Upper lobe of left lung (tissue), 4 donors: ENCODE measurements around the gene CYP24A1.

Experiments
- CTCF ChIP-seq, 6 experiments: fragments of 450-650 bp in 4 of 6; fragments of 200-600 bp in 2 of 6; sonication (generic) in 2 of 6; IDR thresholded peaks; one replicate each; pipeline ENCODE4 v1.5.1; 2016 to 2019; ENCODE audit warnings: antibody characterized with exemption in 6 of 6
- EP300 ChIP-seq, 4 donors: sonication (generic); formaldehyde crosslinking; IDR thresholded peaks; one replicate each; pipeline ENCODE4 v1.5.1; 2017; ENCODE audit warnings: antibody characterized with exemption in 4 of 4, control low read depth in 2 of 4
- POLR2A ChIP-seq, 4 donors: fragments of 450-650 bp; IDR thresholded peaks; one replicate each; pipeline ENCODE4 v1.5.1; 2016 to 2017; ENCODE audit warnings: antibody characterized with exemption in 4 of 4, mild to moderate bottlenecking in 2 of 4
- POLR2AphosphoS5 ChIP-seq, 2 donors: sonication (generic); formaldehyde crosslinking; IDR thresholded peaks; one replicate each; pipeline ENCODE4 v1.5.1; 2017; ENCODE audit warnings: antibody characterized with exemption in 2 of 2

DNA sequence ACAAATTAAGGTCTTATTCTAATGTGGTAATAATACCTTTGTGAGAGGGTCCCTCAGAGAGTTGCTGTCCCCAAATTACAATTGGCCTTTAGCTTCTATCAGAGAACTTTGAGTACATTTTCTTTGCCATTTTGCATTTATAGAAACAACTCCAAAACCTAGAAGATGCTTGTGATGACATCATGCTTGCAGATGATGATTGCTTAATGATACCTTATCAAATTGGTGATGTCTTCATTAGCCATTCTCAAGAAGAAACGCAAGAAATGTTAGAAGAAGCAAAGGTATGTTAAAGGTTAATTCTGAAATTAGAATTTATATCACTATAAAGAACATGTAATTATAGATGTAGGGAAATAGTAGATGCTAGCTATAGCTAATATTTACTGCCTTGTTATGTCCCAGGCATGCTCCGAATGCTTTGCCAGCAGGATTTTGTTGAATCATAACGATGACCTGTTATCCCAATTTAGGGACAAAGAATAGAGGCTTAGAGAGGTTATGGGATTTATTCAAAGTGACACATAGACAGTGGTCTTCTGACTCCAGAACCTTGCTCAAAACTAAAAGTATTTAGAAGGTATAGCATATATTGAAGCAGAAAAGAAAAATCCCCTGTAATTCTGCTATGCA lies 41.5 kb upstream of the CYP24A1 start:
- TF ChIP-seq POLR2AphosphoS5 (IDR thresholded peaks at IDR 0.05) (no peak), CTCF (IDR thresholded peaks at IDR 0.05) (no peak), EP300 (IDR thresholded peaks at IDR 0.05) (no peak), POLR2A (IDR thresholded peaks at IDR 0.05) (no peak)
